ENCODE data around the gene MBNL2.

The MBNL2 gene

GRCh38 chr13:97234236-97234635 lies 12.1 kb downstream of the MBNL2 start:
- no peak for DNase-seq (ENCODE audit: low read depth, low spot score)

- no peak for DNase-seq (ENCODE audit: low read depth, low spot score)
These were observed 12.6 kb downstream of the MBNL2 start for GRCh38 chr13:97234742-97235141.

GRCh38 chr13:97235549-97236231 lies 13.6 kb downstream of the MBNL2 start:
- no peak for DNase-seq (ENCODE audit: low read depth, low spot score)

- no peak for DNase-seq (ENCODE audit: low read depth, low spot score)
These were observed 15.3 kb downstream of the MBNL2 start for GRCh38 chr13:97237388-97237787.

GRCh38 chr13:97238432-97238831 lies 16.3 kb downstream of the MBNL2 start:
- no peak for DNase-seq (ENCODE audit: low read depth, low spot score)

DNA sequence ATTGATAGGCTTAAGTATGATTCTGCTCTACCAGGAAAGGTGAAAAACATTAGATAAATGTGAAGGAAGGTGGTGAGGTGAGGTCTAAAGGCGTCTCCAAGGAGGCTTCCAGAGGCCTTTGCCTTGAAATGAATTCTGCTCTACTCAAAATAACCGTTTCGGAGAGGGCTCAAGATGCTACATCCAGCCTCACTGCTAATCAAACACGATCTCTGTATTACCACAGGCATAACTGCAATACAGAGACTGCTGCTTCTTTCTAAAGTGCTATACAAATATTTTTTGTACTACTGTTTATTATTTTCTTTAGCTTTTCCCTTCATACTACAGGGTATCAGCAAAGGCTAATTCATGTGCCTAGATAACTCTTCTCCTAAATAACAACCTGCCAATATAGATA lies 16.8 kb downstream of the MBNL2 start:
- DNase-seq (ENCODE audit: low read depth, low spot score), result no peak

- DNase-seq (ENCODE audit: low read depth, low spot score), result no peak
These were observed 17.2 kb downstream of the MBNL2 start for GRCh38 chr13:97239306-97239705.

GRCh38 chr13:97239943-97240787 lies 18.0 kb downstream of the MBNL2 start:
- DNase-seq (ENCODE audit: low read depth, low spot score), result no peak

- no peak for DNase-seq (ENCODE audit: low read depth, low spot score)
These were observed 18.9 kb downstream of the MBNL2 start for GRCh38 chr13:97240788-97241734.

DNA sequence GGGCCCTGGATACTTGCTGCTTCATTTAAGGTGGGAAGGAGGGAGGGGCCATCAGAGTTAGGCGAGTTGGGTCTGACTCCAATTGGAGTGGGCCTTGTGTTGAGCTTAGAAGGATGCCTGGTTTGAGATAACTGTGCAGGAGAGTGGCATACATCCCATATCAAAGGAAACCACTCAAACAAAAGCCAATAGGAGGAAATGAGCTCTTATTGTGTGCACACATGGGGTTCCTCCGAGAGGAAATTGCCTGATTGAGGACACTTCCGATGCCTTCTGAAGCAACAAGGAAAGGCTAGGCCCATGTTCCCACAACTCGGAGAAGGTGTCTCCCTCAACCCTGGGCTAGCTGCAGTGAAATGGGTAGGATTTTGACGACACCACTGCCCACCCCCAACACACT lies 19.6 kb downstream of the MBNL2 start:
- DNase-seq (ENCODE audit: low read depth, low spot score), result no peak

- no peak for DNase-seq (ENCODE audit: low read depth, low spot score)
These were observed 20.8 kb downstream of the MBNL2 start for GRCh38 chr13:97242755-97243497.

DNA sequence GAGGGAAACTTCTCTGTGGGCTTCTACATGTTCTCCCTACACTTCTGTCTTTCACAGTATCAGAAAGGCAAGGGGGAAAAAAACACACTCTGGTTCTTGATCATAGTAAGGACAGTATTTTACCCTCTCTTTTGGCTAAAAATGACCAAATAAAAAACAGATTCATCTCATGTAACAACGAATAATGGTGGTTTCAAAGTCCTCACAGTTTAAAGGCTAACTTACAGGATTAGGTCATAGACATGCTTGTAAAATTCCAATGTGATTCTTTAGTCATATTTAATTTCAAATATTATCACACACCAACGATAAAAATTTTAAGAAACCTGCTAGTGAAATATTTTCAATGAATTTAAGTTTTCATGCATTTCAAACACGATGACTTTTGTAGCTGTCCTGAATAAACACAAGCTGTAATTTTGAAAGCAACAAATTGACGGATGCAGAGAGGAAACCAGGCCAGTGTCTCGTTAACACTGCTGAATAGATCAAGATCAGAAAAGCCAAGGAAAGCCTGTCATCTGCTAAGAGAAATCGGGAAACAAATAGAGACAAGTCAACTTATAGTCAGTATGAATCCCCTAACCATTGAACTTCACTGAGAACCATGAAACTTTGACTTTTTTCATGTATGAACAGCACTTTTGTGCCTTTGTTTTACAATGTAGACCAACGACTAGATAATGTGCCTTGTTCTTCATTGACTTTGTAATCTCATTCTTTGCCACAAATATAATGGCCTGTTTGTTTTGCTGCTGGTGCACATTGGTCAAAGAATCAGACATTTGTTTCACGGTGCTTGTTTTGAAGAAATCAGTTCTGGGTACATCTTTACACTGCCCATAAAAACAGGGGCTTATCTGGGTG lies 22.0 kb downstream of the MBNL2 start:
- no peak for DNase-seq (ENCODE audit: low read depth, low spot score)

GRCh38 chr13:97245011-97245410 lies 22.9 kb downstream of the MBNL2 start:
- no peak for DNase-seq (ENCODE audit: low read depth, low spot score)

- no peak for DNase-seq (ENCODE audit: low read depth, low spot score)
These were observed 24.5 kb downstream of the MBNL2 start for GRCh38 chr13:97246596-97247158.

DNA sequence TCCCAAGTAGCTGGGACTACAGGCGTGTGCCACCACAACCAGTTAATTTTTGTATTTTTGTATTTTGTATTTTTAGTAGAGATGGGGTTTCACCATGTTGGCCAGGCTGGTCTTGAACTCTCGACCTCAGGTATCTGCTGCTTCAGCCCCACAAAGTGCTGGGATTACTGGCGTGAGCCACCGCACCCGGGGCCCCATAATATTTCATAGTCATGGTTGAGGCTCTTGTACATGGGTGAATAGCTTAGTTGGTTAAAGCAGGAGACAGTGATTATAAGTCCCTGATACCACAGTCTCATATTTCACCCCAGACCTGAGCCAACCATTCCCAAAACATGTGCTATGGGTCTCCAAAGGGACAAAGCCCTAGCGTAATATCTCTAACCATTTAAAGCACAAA lies 26.1 kb downstream of the MBNL2 start:
- DNase-seq (ENCODE audit: low read depth, low spot score), result no peak

DNA sequence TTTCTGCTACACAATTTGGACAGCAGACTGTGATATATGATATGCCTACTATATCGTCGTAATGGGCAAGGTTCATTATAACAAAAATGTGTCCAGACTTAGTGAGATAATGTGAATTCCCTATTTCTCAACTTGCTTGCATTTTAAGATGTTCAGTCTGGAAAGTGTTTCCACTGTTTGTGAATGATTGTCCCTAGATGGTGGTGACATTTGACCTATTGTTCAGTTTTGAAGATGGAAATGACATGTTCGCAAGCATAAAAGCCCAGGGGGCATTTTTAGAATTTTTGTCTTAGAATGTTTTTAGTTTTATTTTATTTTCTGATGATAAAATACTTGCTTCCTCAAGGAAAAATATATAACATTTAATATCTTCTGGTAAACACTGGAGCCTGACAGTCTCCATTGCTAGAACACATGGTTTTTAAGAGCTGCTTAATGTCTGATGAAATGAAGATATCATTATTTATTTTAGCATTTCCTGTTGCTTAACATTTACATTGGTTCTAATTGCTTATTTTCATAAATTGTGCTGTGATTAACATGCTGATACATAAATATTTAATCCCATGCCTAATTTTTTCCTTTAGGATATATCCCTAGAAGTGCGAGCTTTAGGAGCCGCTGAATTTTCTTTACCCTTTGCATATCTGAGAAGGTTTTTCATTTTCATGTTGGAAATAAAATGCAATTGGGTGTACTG lies 27.1 kb downstream of the MBNL2 start:
- DNase-seq (ENCODE audit: low read depth, low spot score), result no peak

DNA sequence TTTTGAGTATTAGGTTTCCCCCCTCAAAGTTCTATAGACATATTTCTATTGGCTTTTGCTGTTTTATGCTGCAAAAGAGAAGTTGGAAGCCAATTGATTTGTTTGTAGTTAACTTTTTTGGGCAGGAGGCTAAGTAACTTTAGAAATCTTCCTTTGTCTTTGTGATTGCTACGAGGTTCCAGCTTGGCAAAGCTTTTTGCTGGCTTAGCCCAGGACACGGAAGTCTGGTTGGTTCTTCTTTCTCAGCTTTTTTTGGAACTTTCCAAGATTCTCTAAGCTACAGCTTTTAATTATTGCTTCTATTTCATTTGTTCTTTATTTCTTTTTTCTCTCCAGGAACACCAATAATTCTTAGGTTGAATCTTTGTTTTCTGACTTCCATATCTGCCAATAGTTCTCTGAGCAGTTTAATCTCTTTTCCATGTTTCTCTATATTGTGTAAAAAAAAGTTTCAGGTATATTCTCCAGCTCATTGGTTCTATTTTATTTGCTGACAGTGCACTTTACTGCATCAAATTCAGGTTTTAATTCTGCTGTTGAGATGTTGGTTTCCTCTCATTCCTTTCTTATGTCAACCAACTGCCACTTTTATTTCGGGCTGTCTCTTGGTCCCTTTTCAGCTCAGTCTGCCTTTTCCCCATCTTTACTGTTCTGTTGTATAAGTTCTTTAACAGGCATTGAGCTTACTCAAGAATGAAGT lies 27.8 kb downstream of the MBNL2 start:
- DNase-seq (ENCODE audit: low read depth, low spot score), result no peak

- no peak for DNase-seq (ENCODE audit: low read depth, low spot score)
These were observed 28.4 kb downstream of the MBNL2 start for GRCh38 chr13:97250560-97250959.

- DNase-seq (ENCODE audit: low read depth, low spot score), result no peak
These were observed 30.6 kb downstream of the MBNL2 start for GRCh38 chr13:97252735-97253134.
